Measurements from ENCODE around the gene NUBPL.

The NUBPL gene

GRCh38 chr14:31827325-31827724 lies 266.1 kb downstream of the NUBPL start:
- no peak for FAIRE-seq
- no peak for DNase-seq (ENCODE audit: insufficient read length, low spot score)
- no peak for TF ChIP-seq CTCF (IDR thresholded peaks at IDR 0.05; ENCODE audit: insufficient read depth, missing control alignments)

- no peak for DNase-seq (ENCODE audit: insufficient read length, low spot score)
- no peak for TF ChIP-seq CTCF (IDR thresholded peaks at IDR 0.05; ENCODE audit: insufficient read depth, missing control alignments)
- no peak for FAIRE-seq
Observed at GRCh38 chr14:31828946-31829868, 268.0 kb downstream of the NUBPL start.

- DNase-seq (ENCODE audit: insufficient read length, low spot score) (no peak), FAIRE-seq (no peak)
- TF ChIP-seq CTCF (IDR thresholded peaks at IDR 0.05; ENCODE audit: insufficient read depth, missing control alignments), result no peak
Observed at GRCh38 chr14:31834616-31835015, 273.4 kb downstream of the NUBPL start.

- TF ChIP-seq CTCF (IDR thresholded peaks at IDR 0.05; ENCODE audit: insufficient read depth, missing control alignments), result no peak
- DNase-seq (ENCODE audit: insufficient read length, low spot score), result no peak
- FAIRE-seq, result no peak
Observed at GRCh38 chr14:31835049-31835448, 273.8 kb downstream of the NUBPL start.

GRCh38 chr14:31837031-31837430 lies 275.8 kb downstream of the NUBPL start:
- DNase-seq (ENCODE audit: insufficient read length, low spot score) (no peak), FAIRE-seq (no peak)
- TF ChIP-seq CTCF (IDR thresholded peaks at IDR 0.05; ENCODE audit: insufficient read depth, missing control alignments), result no peak

GRCh38 chr14:31842899-31843298 lies 281.7 kb downstream of the NUBPL start:
- DNase-seq (ENCODE audit: insufficient read length, low spot score) (no peak), FAIRE-seq (no peak)
- no peak for TF ChIP-seq CTCF (IDR thresholded peaks at IDR 0.05; ENCODE audit: insufficient read depth, missing control alignments)
